HG02973 (cell line): ENCODE data around the gene CARD14.
"Not testable (repeated sequence)": the region's sequence is repeated elsewhere in the genome, so short reads cannot be mapped to it uniquely, and the experiment has no call there.

ENCODE experiments used
- ATAC-seq: cut with Tn5 transposase; IDR thresholded peaks from one replicate; pipeline ENCODE4 v1.9.1; 2021; ENCODE audit warnings: moderate library complexity; ENCODE audit not compliant: unreplicated experiment

CARD14 gene

DNA sequence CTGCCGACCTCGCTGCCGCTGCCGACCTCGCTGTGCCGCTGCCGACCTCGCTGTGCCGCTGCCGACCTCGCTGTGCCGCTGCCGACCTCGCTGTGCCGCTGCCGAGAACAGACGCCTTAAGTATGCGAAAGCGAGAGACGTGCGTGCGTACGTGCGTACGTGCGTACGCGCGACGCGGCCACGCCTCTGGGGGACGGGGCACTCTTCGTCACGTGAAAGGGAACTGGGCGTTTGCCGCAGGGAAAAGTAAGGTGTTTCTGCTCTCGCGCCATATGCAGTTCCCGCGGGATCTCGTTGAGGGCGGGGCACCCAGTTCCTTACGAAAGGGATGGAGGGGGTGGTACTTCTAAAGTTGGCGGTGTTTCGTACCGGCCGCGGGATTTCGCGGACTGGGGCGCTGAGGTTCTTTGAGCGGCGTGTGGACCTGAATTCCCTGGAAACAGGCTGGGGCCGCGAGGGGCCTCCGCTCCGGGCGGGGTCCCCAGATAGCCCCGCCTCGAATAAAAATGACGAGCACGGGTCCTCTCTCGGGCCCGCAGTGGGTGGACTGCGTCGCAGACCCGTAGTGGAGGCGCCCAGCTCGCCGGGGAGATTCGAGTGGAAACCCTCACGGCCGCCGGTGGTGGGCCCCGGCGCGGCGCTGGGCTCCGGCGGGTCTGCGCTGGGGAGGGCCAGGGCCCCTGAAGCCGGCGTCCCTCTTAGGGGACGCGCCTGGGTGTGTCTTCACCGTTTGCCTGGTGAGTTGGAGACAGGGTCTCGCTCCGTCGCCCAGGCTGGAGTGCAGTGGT lies 22.6 kb upstream of the CARD14 start, which contains the start of gene EIF4A3:
TSS of gene EIF4A3 (minus strand) at position 94 of the 788 bp plus-strand sequence. CDS start 167 bp downstream, outside the sequence.
- peak; percentile 83 for ATAC-seq

- ATAC-seq = no peak
Observed at GRCh38 chr17:80151333-80151732, 18.5 kb upstream of the CARD14 start.

- ATAC-seq = no peak
Observed at GRCh38 chr17:80152081-80152702, 17.6 kb upstream of the CARD14 start.

- ATAC-seq = no peak
Observed at GRCh38 chr17:80153004-80153403, 16.8 kb upstream of the CARD14 start.

- no peak for ATAC-seq
Observed at GRCh38 chr17:80154166-80154565, 15.7 kb upstream of the CARD14 start.

- not testable (repeated sequence) for ATAC-seq
Observed at GRCh38 chr17:80155600-80155999, 14.2 kb upstream of the CARD14 start.

DNA sequence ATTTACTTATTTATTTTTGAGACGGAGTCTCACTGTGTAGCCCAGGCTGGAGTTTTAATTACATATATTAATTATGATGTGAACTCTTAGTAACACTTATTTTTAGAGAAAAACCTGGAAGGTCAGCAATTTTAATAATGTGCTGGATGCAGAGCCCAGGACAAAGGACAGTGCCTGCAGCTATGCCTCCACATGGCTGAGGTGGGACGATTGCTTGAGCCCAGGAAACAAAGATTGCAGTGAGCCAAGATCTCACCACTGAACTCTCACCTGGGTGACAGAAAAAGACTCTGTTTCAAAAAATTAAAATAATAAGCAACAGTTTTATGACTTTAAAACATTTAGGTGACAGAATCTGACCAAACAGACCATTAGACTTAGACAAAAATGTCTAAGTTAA lies 11.0 kb upstream of the CARD14 start:
- ATAC-seq = no peak

DNA sequence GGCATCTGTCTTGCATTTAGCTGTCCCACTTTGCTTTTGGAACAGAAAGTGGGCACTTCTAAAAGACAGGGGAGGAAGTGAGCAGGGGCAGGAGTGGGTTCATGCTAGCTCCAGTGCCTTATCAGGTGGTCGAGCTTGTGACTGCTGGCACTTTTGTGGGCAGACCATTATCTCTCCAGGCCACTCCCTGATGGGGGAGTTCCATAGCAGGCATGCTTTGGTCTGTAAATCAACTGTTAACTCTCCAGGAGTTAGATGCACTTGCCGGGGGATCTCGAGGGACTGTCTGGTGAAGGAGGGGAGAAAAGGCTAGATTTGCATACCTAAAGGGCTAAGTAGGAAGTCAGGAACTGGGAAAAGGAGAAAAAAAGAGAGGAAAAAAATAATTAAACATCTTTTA lies 9.3 kb upstream of the CARD14 start:
- ATAC-seq = no peak

DNA sequence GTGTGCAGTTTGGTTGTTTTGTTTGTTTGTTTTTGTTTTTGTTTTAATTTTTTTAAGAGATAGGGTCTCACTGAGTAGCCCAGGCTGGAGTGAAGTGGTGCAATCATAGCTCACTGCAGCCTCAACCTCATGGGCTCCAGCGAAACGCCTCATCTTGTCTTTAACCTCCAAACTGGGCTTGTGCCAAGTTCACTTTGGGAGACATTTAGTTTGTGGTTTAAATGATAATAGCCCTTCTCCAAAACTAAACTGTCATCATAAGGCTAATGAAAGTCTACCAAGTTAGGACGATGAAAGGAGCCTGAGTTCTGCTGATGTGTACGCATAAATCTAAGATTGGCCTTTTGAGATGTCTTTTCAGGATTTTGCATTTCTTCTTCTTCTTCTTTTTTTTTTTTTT lies 6.5 kb upstream of the CARD14 start:
- no peak for ATAC-seq

GRCh38 chr17:80164185-80164584 lies 5.6 kb upstream of the CARD14 start:
- ATAC-seq = no peak

GRCh38 chr17:80166446-80166845 lies 3.4 kb upstream of the CARD14 start:
- no peak for ATAC-seq

- no peak for ATAC-seq
Observed at GRCh38 chr17:80168371-80168770, 1.5 kb upstream of the CARD14 start.

DNA sequence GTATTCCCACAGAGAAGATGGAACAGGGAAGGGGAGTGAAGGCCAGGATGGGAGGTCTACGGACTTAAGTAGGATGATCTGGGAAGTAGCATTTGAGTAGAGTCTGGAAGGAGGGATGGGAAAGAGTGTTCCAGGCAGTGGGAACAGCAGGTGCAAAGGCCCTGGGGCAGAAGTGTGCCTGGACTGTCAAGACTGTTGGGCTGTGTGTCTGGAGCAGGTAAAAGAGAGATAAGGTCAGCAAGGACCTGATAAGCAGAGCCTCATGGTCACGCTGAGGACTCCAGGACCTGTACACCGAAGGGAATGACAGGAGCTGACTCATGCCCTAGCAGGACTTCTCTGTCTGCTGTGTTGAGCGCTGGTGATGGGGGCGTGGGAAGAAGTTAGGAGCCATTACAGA lies 723 bp upstream of the CARD14 start:
- ATAC-seq = no peak

DNA sequence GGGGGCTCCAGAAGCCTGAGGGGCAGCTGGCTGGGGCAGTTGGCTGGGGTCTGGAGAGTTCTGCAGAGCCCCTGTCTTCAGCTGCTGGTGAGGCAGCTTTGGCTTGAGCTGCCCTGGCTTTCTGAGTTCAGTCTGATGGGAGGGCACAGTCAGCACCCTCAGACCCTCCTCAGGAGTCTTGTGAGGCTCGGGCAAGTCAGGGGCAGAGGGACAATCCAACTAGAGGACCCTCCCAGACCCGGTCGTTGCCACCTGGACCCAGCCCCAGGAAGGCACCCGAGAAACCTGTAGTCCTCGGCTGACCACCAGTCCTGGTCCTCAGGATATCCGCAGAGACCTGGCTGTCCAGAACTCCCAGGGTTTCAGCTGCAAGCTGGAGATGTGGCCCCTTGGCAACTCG lies 1.9 kb downstream of the CARD14 start:
- ATAC-seq = no peak

GRCh38 chr17:80173126-80173525 lies 3.3 kb downstream of the CARD14 start:
- no peak for ATAC-seq

- ATAC-seq = no peak
Observed at GRCh38 chr17:80173916-80174315, 4.1 kb downstream of the CARD14 start.

GRCh38 chr17:80176757-80177156 lies 6.9 kb downstream of the CARD14 start:
- no peak for ATAC-seq

DNA sequence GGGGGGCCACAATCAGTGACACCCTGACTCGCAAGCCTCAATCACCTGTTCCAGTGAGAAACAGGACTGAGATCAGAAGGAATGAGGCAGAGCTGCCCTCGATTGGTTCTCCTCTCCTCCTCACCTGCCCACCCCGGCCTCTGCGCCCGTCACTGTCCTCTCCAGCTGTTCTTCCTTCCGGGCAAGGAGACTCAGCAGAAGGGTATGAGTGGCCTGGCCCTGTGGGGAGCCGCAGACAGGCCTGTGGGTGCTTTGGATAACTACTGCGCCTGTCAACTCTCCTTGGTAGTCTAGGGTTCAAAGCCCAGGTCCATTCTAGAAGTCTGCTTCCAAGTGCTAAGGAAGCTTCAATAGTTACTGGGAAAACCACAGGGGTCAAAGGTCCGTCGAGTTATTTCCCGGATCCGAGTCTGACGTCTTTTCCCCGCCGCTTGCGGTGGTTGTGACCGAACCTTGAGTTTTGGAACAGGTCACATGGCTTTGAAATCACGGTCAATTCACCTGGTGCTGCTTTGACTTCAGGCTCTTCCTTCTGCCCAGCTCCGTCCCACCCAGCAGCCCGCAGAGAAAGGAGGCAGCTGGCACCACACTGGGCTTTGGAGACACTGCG lies 8.3 kb downstream of the CARD14 start:
- ATAC-seq = no peak

DNA sequence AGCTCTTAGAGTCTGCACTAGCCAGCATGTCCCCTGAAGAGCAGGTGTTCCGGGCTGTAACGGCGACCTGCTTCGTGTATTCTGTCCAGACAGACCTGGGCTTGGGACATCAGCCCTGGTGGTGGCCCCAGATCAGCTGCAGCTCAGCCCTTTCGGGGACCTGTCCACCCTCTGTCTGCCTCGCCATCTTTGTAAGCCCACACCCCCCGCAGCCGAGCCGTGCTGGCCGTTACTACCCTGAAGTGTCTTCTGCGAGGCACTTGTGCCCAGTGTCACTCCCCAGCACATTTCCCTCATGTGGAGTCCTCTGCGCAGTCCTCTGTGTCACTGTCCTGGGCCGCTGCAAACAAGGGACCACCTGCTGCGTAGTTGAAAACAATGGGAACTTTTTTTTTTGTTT lies 10.4 kb downstream of the CARD14 start:
- no peak for ATAC-seq

GRCh38 chr17:80181431-80181830 lies 11.6 kb downstream of the CARD14 start:
- ATAC-seq = no peak

DNA sequence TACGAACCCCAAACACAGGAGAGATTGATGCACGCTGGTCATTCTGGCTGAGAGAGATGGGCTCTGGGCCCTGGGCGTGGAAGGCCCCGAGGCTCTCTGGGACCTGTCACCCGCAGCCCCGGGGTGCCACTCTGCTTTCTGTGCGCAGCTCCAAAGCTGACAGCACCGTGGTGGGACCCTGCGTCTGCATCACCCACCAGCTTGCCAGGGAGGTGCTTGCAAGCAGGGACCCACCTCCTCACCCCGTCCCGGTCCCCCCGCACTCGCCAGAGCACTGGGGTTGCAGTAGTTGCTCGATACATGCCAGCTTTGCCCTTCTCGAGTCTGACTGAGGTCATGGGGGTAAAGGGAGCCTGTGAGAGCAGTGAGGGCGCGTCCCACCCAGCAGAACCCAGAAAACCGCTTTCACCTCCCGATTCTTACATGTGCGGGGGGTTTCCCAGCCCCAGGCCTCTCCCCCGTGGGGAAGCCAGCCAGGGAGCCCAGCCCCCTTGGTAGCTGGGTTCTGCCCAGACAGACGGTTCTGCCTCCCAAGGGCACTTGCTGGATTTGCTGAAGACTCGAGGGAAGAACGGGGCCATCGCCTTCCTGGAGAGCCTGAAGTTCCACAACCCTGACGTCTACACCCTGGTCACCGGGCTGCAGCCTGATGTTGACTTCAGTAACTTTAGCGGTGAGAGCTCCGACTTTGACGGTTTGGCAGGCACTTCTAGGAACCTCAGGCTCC lies 12.5 kb downstream of the CARD14 start:
- no peak for ATAC-seq
